Endothelial cell of umbilical vein (primary cell): Measurements from ENCODE around the gene ITFG1. TPM values are rescaled to one million over a fixed set of nuclear protein-coding genes. Genes with fewer than 3 reads are reported as not detected.

ENCODE experiments used
- BruUV-seq: library from RNA; stranded (reverse); fragments of 400-500 nt; replicated peaks from 2 replicates; lab custom pipeline; 2021; lab: Mats Ljungman, UMichigan
- CTCF ChIA-PET: fragments of 300-600, 350-600 bp; sonication (Branson Sonifier 250); formaldehyde crosslinking; loops from one replicate; lab custom pipeline; 2021; ENCODE audit warnings: antibody characterized with exemption, inconsistent platforms; lab: Charles Lee
- POLR2A ChIA-PET: fragments of 300-600, 350-600 bp; sonication (Branson Sonifier 250); formaldehyde crosslinking; loops from one replicate; lab custom pipeline; 2021; ENCODE audit warnings: antibody characterized with exemption, inconsistent platforms; lab: Charles Lee
- DNase-seq: peaks from one replicate; pipeline ENCODE4 v3.0.0-alpha.2; 2011; ENCODE audit warnings: low read depth, low spot score
- FAIRE-seq: peaks from 2 replicates; lab custom pipeline; 2011; peaks lifted over from hg19 to GRCh38; lab: Jason Lieb, UNC
- H2AFZ ChIP-seq: 2 replicates; pipeline ENCODE4 v1.6.0; 2012; ENCODE audit warnings: low read depth, low read length, control low read depth, inconsistent platforms
- H3K27ac ChIP-seq: 2 replicates; pipeline ENCODE4 v1.5.1; 2011; ENCODE audit warnings: low read depth, mild to moderate bottlenecking, control low read depth, low read length, moderate library complexity; ENCODE audit not compliant: insufficient read depth
- H3K27me3 ChIP-seq, 2 experiments: 2 replicates each; pipeline versions ENCODE4 v1.6.0 to v1.6.1; 2011; ENCODE audit warnings: low read length in 2 of 2, mixed read lengths in 1 of 2; ENCODE audit not compliant: control insufficient read depth in 2 of 2, insufficient read depth in 2 of 2
- H3K36me3 ChIP-seq, 2 experiments: 2 replicates in 1 of 2; 3 replicates in 1 of 2; pipeline ENCODE4 v1.5.1; 2011; ENCODE audit warnings: low read length in 2 of 2, mild to moderate bottlenecking in 1 of 2, moderate library complexity in 1 of 2; ENCODE audit not compliant: control insufficient read depth in 2 of 2, insufficient read depth in 2 of 2; ENCODE audit errors: extremely low read depth in 1 of 2
- H3K4me1 ChIP-seq: 3 replicates; pipeline ENCODE4 v1.5.1; 2011; ENCODE audit warnings: mild to moderate bottlenecking, low read length; ENCODE audit not compliant: control insufficient read depth, insufficient read depth; ENCODE audit errors: extremely low read depth
- H3K4me2 ChIP-seq: 2 replicates; pipeline ENCODE4 v1.6.1; 2011; ENCODE audit warnings: low read length, control low read depth, mixed read lengths; ENCODE audit not compliant: insufficient read depth
- H3K4me3 ChIP-seq, 3 experiments: fragments of 200-600 bp in 1 of 3; sonication (generic), shearing (Covaris generic) in 1 of 3; replicated peaks in 1 of 3; 2 replicates each; pipeline ENCODE4 v1.5.1; 2011 to 2016; ENCODE audit warnings: control low read depth in 3 of 3, low read length in 3 of 3, mild to moderate bottlenecking in 2 of 3, inconsistent platforms in 1 of 3, low read depth in 1 of 3, moderate library complexity in 1 of 3; ENCODE audit not compliant: insufficient read depth in 1 of 3
- H3K79me2 ChIP-seq: 2 replicates; pipeline ENCODE4 v1.6.0; 2012; ENCODE audit warnings: low read length, inconsistent platforms; ENCODE audit not compliant: control insufficient read depth, insufficient read depth
- H3K9ac ChIP-seq: replicated peaks from 2 replicates; pipeline ENCODE3; 2011; ENCODE audit warnings: low read length, control low read depth; ENCODE audit not compliant: insufficient read depth; ENCODE audit errors: extremely low read depth
- H3K9me1 ChIP-seq: replicated peaks from 3 replicates; pipeline ENCODE4 v1.6.0; 2011; ENCODE audit warnings: mild to moderate bottlenecking, low read length; ENCODE audit not compliant: control insufficient read depth, insufficient read depth; ENCODE audit errors: extremely low read depth
- H3K9me3 ChIP-seq: replicated peaks from 2 replicates; pipeline ENCODE4 v1.5.1; 2012; ENCODE audit warnings: low read length, inconsistent platforms; ENCODE audit not compliant: control insufficient read depth, insufficient read depth
- H4K20me1 ChIP-seq: replicated peaks from 2 replicates; pipeline ENCODE3; 2011; ENCODE audit warnings: mild to moderate bottlenecking, low read length; ENCODE audit not compliant: control insufficient read depth, insufficient read depth; ENCODE audit errors: extremely low read depth
- CTCF ChIP-seq, 2 donors: IDR thresholded peaks; 1 replicate in 1 of 2; 2 replicates in 1 of 2; pipeline ENCODE4 v1.5.1; 2011; ENCODE audit warnings: low read length in 2 of 2, mild to moderate bottlenecking in 2 of 2, moderate library complexity in 2 of 2, control low read depth in 1 of 2, inconsistent platforms in 1 of 2, low read depth in 1 of 2; ENCODE audit not compliant: insufficient read depth in 1 of 2; ENCODE audit errors: extremely low read depth in 1 of 2
- EZH2 ChIP-seq: IDR thresholded peaks from 2 replicates; pipeline ENCODE4 v1.6.1; 2012; ENCODE audit warnings: borderline replicate concordance, low read depth, mild to moderate bottlenecking, moderate library complexity, low read length, inconsistent platforms; ENCODE audit not compliant: severe bottlenecking
- FOS ChIP-seq: IDR thresholded peaks from 2 replicates; pipeline ENCODE4 v1.6.1; 2011; ENCODE audit warnings: mild to moderate bottlenecking, low read length, moderate library complexity, borderline replicate concordance; ENCODE audit not compliant: insufficient read depth
- GATA2 ChIP-seq: IDR thresholded peaks from 2 replicates; pipeline ENCODE4 v1.7.0; 2011; ENCODE audit warnings: low read depth, mild to moderate bottlenecking, moderate library complexity, mixed read lengths, low read length; ENCODE audit not compliant: insufficient read length, insufficient read depth
- JUN ChIP-seq: IDR thresholded peaks from 2 replicates; pipeline ENCODE4 v1.6.1; 2011; ENCODE audit warnings: borderline replicate concordance, low read depth; ENCODE audit not compliant: insufficient read length, insufficient read depth
- MAX ChIP-seq: IDR thresholded peaks from 2 replicates; pipeline ENCODE4 v1.6.1; 2011; ENCODE audit not compliant: insufficient read depth, insufficient read length
- MYC ChIP-seq: IDR thresholded peaks from one replicate; pipeline ENCODE4 v1.6.1; 2011; ENCODE audit warnings: mild to moderate bottlenecking, low read depth, low read length
- POLR2A ChIP-seq: IDR thresholded peaks from 2 replicates; pipeline ENCODE4 v1.6.1; 2012; ENCODE audit warnings: low read depth, mild to moderate bottlenecking, control low read depth, low read length
- POLR2AphosphoS5 ChIP-seq: IDR thresholded peaks from 2 replicates; pipeline ENCODE4 v1.6.1; 2012; ENCODE audit warnings: low read depth, mild to moderate bottlenecking, control low read depth, low read length, moderate library complexity; ENCODE audit not compliant: insufficient read depth
- dilution Hi-C: fragments of 300-500 bp; cut with MboI; formaldehyde crosslinking; loops from one replicate; pipeline ENCODE4 v1.15.0; 2019; ENCODE audit warnings: low sequenced_read_pairs; ENCODE audit not compliant: extremely low pct_ligation_motif_present
- intact Hi-C: fragments of 100-400 bp; cut with micrococcal nuclease; formaldehyde crosslinking; loops from one replicate; pipeline ENCODE4 v1.10.0; 2022
- polyA plus RNA-seq, 4 experiments: library from polyadenylated mRNA; depleted of rRNA in 3 of 4; stranded (reverse) in 3 of 4; unstranded in 1 of 4; fragments of >200 nt; gene quantifications; 2 replicates each; pipeline versions ENCODE4 v1.2.1 to v1.2.3, GENCODE V29; 2011 to 2012; ENCODE audit warnings: missing spikeins in 1 of 4
- total RNA-seq: library from RNA; stranded (reverse); gene quantifications from 2 replicates; pipeline ENCODE4 v1.2.3, GENCODE V29; 2021

The ITFG1 gene
- total and polyA plus RNA-seq, 2 donors (not counting 3 experiments of a cell fraction or from before 2014, with no cell fraction given): 32.1 to 44.2 TPM

- TF ChIP-seq MYC (no peak), POLR2A (no peak), MAX (no peak), FOS (no peak), GATA2 (no peak), POLR2AphosphoS5 (no peak), CTCF (IDR thresholded peaks at IDR 0.05; ENCODE audit: extremely low read depth in 1 of 2, insufficient read depth in 1 of 2, low read depth in 1 of 2, low read length in 2 of 2) (no peak), EZH2 (no peak), JUN (no peak)
- no peak overlapping the region for H2AFZ ChIP-seq
- intact Hi-C loops (no loop called here), dilution Hi-C loops (no loop called here)
- H3K9me3 ChIP-seq: no peaks in the 10 kb centered on the region
- FAIRE-seq (no peak), DNase-seq (no peak)
- no peaks in the 10 kb centered on the region for H4K20me1 ChIP-seq
- no peak overlapping the region for H3K9ac ChIP-seq
- H3K4me1 ChIP-seq: no peaks in the 10 kb centered on the region
- no peaks in the 10 kb centered on the region for H3K27me3 ChIP-seq
- no peak overlapping the region for H3K4me3 ChIP-seq
- ChIA-PET CTCF (interaction anchor here (1.6 kb wide), 1 partner anchor 1004 kb away, joined by 5 read pairs; no protein-coding TSS in a partner anchor), POLR2A (no interaction called here)
- no peaks in the 10 kb centered on the region for H3K79me2 ChIP-seq
- BruUV-seq: no TSS peak
- no peak overlapping the region for H3K4me2 ChIP-seq
- H3K27ac ChIP-seq: no peak overlapping the region
- no peaks in the 10 kb centered on the region for H3K9me1 ChIP-seq
- H3K36me3 ChIP-seq: no peaks in the 10 kb centered on the region
These were observed 300.4 kb downstream of the ITFG1 start for GRCh38 chr16:47160422-47160821.
